Ishikawa (cell line): ENCODE results near the gene RUVBL1.

Source experiments
- CEBPB ChIP-seq: IDR thresholded peaks from 2 replicates; pipeline ENCODE4 v1.6.1; 2012
- CREB1 ChIP-seq: IDR thresholded peaks from 2 replicates; pipeline ENCODE4 v1.6.1; 2012; ENCODE audit warnings: low read depth
- EGR1 ChIP-seq: IDR thresholded peaks from 2 replicates; pipeline ENCODE4 v1.6.1; 2012
- EP300 ChIP-seq: IDR thresholded peaks from 2 replicates; pipeline ENCODE4 v1.6.1; 2012; ENCODE audit warnings: borderline replicate concordance
- FOXM1 ChIP-seq: IDR thresholded peaks from 2 replicates; pipeline ENCODE4 v1.6.1; 2012; ENCODE audit warnings: low read depth, borderline replicate concordance
- MAX ChIP-seq: IDR thresholded peaks from 2 replicates; pipeline ENCODE4 v1.6.1; 2012
- NFIC ChIP-seq: IDR thresholded peaks from 2 replicates; pipeline ENCODE4 v1.6.1; 2012
- RAD21 ChIP-seq: IDR thresholded peaks from 2 replicates; pipeline ENCODE4 v1.6.1; 2012; ENCODE audit warnings: low read depth
- REST ChIP-seq: IDR thresholded peaks from 2 replicates; pipeline ENCODE4 v1.6.1; 2012; ENCODE audit warnings: low read depth, mild to moderate bottlenecking
- TAF1 ChIP-seq: IDR thresholded peaks from 2 replicates; pipeline ENCODE4 v1.6.1; 2012; ENCODE audit warnings: low read depth, mild to moderate bottlenecking
- TCF12 ChIP-seq: IDR thresholded peaks from 2 replicates; pipeline ENCODE4 v1.6.1; 2012; ENCODE audit warnings: low read depth
- TEAD4 ChIP-seq: IDR thresholded peaks from 2 replicates; pipeline ENCODE4 v1.6.1; 2012
- USF1 ChIP-seq: IDR thresholded peaks from 2 replicates; pipeline ENCODE4 v1.6.1; 2012
- YY1 ChIP-seq: IDR thresholded peaks from 2 replicates; pipeline ENCODE4 v1.6.1; 2012; ENCODE audit warnings: low read depth
- ZBTB7A ChIP-seq: IDR thresholded peaks from 2 replicates; pipeline ENCODE4 v1.6.1; 2012; ENCODE audit warnings: low read depth

Gene RUVBL1

GRCh38 chr3:128153156-128154041 lies 29.8 kb upstream of the RUVBL1 start, which contains the start of gene EEFSEC:
Gene EEFSEC (plus strand): TSS chr3:128153481. CDS start chr3:128153508, 27 bp downstream.
- TF ChIP-seq RAD21 (no peak), NFIC (no peak), ZBTB7A (no peak), YY1 (peak; percentile 47; the same call in 1 of the 2 replicates), EGR1 (peak; percentile 64), EP300 (peak; percentile 60; the same call in 1 of the 2 replicates), TEAD4 (peak; percentile 38; the same call in 1 of the 2 replicates), TAF1 (peak; percentile 91), REST (no peak), TCF12 (peak; percentile 58; the same call in 1 of the 2 replicates), MAX (peak; percentile 77), FOXM1 (no peak), CREB1 (0 out of 2 replicates have a peak, but pooled peaks have one; percentile 9), CEBPB (0 out of 2 replicates have a peak, but pooled peaks have one; percentile 13), USF1 (peak; percentile 63)

GRCh38 chr3:128152419-128153155 lies 29.0 kb upstream of the RUVBL1 start:
- TF ChIP-seq FOXM1 (no peak), REST (no peak), YY1 (no peak), ZBTB7A (no peak), CREB1 (no peak), EGR1 (no peak), RAD21 (no peak), USF1 (no peak), TAF1 (no peak)

- no peak for TF ChIP-seq RAD21
- TF ChIP-seq YY1, result no peak
- TF ChIP-seq NFIC, result no peak
- no peak for TF ChIP-seq MAX
Measured at GRCh38 chr3:128151758-128152274, 28.2 kb upstream of the RUVBL1 start.

GRCh38 chr3:128149650-128150049 lies 26.0 kb upstream of the RUVBL1 start:
- no peak for TF ChIP-seq EGR1
- no peak for TF ChIP-seq MAX
- no peak for TF ChIP-seq ZBTB7A
- no peak for TF ChIP-seq REST
- no peak for TF ChIP-seq CREB1
- no peak for TF ChIP-seq RAD21
